ENCODE data around the gene F12.
A peak's percentile ranks its signal among the peaks of the same experiment; 100 is the strongest.

Gene F12

DNA sequence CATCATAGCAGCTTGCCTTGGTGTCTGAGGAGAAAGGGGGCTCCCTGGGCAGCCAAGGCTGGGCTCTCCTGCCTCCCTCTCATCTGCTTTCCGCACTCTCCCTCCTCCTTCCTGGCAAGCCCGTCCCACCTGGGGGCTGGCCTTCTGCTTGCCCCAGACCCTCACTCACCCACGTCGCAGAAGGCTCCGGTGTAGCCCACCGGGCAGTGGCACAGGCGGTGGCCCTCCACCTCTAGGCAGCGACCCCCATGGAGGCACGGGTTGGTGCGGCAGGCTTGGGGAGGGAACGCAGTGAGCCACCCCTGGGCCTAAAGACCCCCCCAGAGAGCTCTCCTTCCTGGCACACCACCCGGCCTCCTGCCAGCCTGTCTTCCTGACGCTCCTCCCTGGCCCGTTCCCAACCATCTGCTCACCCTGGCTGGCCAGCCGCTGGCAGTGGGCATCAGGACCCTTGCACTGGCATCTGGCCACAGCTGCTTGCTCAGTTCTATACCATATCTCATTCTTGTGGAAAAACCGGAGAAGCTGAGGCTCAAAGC is 4.7 kb downstream of the F12 start (continued):
- no peak for TF ChIP-seq TSHZ2 (CRISPR knock-in tag; IDR thresholded peaks at IDR 0.05)

GRCh38 chr5:177403792-177404640 is 5.3 kb downstream of the F12 start:
- TF ChIP-seq ZFP30 (CRISPR knock-in tag; IDR thresholded peaks at IDR 0.05), result no peak
- no peak for TF ChIP-seq ISL1 (CRISPR knock-in tag; IDR thresholded peaks at IDR 0.05)
- TF ChIP-seq, protein P1, sequence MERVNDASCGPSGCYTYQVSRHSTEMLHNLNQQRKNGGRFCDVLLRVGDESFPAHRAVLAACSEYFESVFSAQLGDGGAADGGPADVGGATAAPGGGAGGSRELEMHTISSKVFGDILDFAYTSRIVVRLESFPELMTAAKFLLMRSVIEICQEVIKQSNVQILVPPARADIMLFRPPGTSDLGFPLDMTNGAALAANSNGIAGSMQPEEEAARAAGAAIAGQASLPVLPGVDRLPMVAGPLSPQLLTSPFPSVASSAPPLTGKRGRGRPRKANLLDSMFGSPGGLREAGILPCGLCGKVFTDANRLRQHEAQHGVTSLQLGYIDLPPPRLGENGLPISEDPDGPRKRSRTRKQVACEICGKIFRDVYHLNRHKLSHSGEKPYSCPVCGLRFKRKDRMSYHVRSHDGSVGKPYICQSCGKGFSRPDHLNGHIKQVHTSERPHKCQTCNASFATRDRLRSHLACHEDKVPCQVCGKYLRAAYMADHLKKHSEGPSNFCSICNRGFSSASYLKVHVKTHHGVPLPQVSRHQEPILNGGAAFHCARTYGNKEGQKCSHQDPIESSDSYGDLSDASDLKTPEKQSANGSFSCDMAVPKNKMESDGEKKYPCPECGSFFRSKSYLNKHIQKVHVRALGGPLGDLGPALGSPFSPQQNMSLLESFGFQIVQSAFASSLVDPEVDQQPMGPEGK (CRISPR knock-in tag; IDR thresholded peaks at IDR 0.05; ENCODE audit: borderline replicate concordance), result no peak
- TF ChIP-seq PPARA (CRISPR knock-in tag; IDR thresholded peaks at IDR 0.05; ENCODE audit: borderline replicate concordance), result no peak
- no peak for TF ChIP-seq SNAI2 (CRISPR knock-in tag; IDR thresholded peaks at IDR 0.05)
- no peak for TF ChIP-seq ZNF8 (CRISPR knock-in tag; IDR thresholded peaks at IDR 0.05)
- TF ChIP-seq TOX (CRISPR knock-in tag; IDR thresholded peaks at IDR 0.05; ENCODE audit: borderline replicate concordance), result no peak
- no peak for TF ChIP-seq POU6F1 (CRISPR knock-in tag; IDR thresholded peaks at IDR 0.05; ENCODE audit: borderline replicate concordance, low read depth)
- no peak for TF ChIP-seq GLIS3 (CRISPR knock-in tag; IDR thresholded peaks at IDR 0.05)
- no peak for TF ChIP-seq ZC3H10 (CRISPR knock-in tag; IDR thresholded peaks at IDR 0.05)
- TF ChIP-seq OSR1 (CRISPR knock-in tag; IDR thresholded peaks at IDR 0.05), result no peak
- TF ChIP-seq ARNTL (CRISPR knock-in tag; IDR thresholded peaks at IDR 0.05; ENCODE audit: borderline replicate concordance, low read depth), result no peak
- TF ChIP-seq ESRRG (CRISPR knock-in tag; IDR thresholded peaks at IDR 0.05), result no peak
- peak; percentile 93 for ATAC-seq

DNA sequence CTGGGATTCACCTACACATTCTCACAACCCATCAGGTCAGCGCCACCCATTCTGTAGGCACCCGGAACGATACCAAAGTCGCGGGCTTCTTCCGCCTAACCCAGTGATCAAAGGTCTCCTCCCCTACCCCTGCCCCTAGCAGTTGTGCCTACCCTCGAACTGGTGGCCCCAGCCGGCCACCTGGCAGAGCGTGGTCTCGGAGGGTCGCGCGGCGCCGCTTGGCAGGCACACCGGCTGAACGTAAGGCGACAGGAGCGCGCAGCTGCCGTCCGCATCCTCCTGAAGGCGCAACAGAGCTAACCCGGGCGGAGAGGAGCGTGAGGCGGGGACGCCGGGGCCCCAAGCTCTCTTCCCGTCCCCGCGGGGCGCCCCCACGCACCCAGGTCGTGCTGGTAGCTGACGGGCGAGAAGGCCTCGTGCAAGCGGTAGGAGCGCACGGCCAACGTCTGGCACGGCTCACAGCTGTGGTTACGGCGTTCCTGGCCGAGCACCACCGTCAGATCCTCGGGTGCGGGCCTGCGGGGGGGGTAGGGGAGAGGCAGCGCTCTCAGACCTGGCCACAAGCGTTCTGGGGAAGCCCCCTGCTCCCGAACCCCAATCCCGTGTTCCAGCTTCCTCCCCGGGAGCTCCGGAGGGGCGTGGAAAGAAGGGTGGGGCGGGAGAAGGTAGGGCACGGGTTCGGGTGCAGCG is 6.1 kb downstream of the F12 start:
- ATAC-seq, result peak; percentile 10
- TF ChIP-seq ZNF565 (CRISPR knock-in tag; conservative IDR thresholded peaks at IDR 0.05; ENCODE audit: low read depth) (no peak), ZC3H10 (CRISPR knock-in tag; IDR thresholded peaks at IDR 0.05) (no peak), POU6F1 (CRISPR knock-in tag; IDR thresholded peaks at IDR 0.05; ENCODE audit: borderline replicate concordance, low read depth) (no peak), CSRNP3 (CRISPR knock-in tag; IDR thresholded peaks at IDR 0.05) (no peak), CSDC2 (CRISPR knock-in tag; IDR thresholded peaks at IDR 0.05) (no peak), RARB (CRISPR knock-in tag; IDR thresholded peaks at IDR 0.05) (no peak), TCF4 (CRISPR knock-in tag; IDR thresholded peaks at IDR 0.05; ENCODE audit: borderline replicate concordance) (no peak), ZNF8 (CRISPR knock-in tag; IDR thresholded peaks at IDR 0.05) (no peak), TOX (CRISPR knock-in tag; IDR thresholded peaks at IDR 0.05; ENCODE audit: borderline replicate concordance) (no peak), ARNTL (CRISPR knock-in tag; IDR thresholded peaks at IDR 0.05; ENCODE audit: borderline replicate concordance, low read depth) (no peak), SNAI2 (CRISPR knock-in tag; IDR thresholded peaks at IDR 0.05) (no peak), GLIS3 (CRISPR knock-in tag; IDR thresholded peaks at IDR 0.05) (no peak), ESRRG (CRISPR knock-in tag; IDR thresholded peaks at IDR 0.05) (no peak), ISL1 (CRISPR knock-in tag; IDR thresholded peaks at IDR 0.05) (no peak), OSR1 (CRISPR knock-in tag; IDR thresholded peaks at IDR 0.05) (no peak), ZFP30 (CRISPR knock-in tag; IDR thresholded peaks at IDR 0.05) (no peak), TSHZ2 (CRISPR knock-in tag; IDR thresholded peaks at IDR 0.05) (no peak), BACH2 (CRISPR knock-in tag; IDR thresholded peaks at IDR 0.05; ENCODE audit: borderline replicate concordance) (no peak), PPARA (CRISPR knock-in tag; IDR thresholded peaks at IDR 0.05; ENCODE audit: borderline replicate concordance) (no peak)

Data from SK-N-SH treated with all-trans-retinoic acid at 6 μM for 48 hours (cell line).